Measurements from ENCODE around the gene RSRC2.

GRCh38 chr12:122499991-122500684 lies 26.6 kb downstream of the RSRC2 start:
- no peak for TF ChIP-seq SUZ12 (IDR thresholded peaks at IDR 0.05; ENCODE audit: extremely low read depth, insufficient read depth, insufficient read length)
- TF ChIP-seq ZNF274 (IDR thresholded peaks at IDR 0.05; ENCODE audit: low read depth, low read length): no peak

Data from NT2/D1 (cell line).